ENCODE data around the gene ATG9A. TPM values are rescaled to one million over a fixed set of nuclear protein-coding genes. Genes with fewer than 3 reads are reported as not detected.

The ATG9A gene
- total RNA-seq, 2 donors from 2014 or later: 28.5 to 38.5 TPM

DNA sequence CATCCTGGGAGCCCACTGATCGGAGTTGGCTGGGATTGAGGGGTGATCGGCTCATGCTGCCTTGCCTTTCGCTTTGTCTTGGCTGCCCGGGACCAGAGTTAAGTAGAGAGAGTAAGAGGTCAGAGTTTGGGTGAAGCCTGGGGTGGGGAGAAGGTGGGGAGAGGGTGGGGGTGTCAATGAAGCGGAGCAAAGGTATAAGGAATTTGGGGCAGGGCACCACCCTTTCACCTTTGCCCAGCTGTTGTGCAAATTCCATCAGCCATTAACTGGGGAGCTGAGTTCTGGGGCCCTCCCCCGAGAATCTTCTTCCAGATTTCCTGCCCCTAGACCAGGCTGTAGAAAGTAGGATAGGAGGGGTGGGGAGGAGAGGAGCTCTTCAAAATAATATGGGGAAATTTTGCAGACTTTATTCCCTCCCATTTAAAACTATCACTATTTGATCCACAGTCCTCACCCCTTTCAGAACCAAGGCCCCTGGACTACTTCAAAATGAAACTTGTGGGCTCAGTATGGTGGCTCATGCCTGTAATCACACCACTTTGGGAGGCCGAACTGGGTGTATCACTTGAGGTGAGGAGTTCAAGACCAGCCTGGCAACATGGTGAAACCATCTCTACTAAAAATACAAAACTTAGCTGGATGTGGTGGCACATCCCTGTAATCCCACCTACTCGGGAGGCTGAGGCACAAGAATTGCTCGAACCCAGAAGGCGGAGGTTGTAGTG lies 59.3 kb downstream of the ATG9A start, which contains the start of gene SLC23A3:
TSS of gene SLC23A3 (minus strand) at position 100 of the 725 bp plus-strand sequence. CDS start at position 55, 45 bp downstream.
- DNase-seq (ENCODE audit: low spot score): no peak
- intact Hi-C loops (cut with DNase I): loop anchor here in 1 of 2 donors (10.0 kb wide), 1 partner anchor 215 kb away; the partner anchor contains the start of gene DNPEP

Other genes with a start within 250 kb of the ATG9A start
- gene FEV, start 244.5 kb downstream of the ATG9A start, total RNA-seq: not detected
- not detected for gene CRYBA2, start 236.2 kb downstream of the ATG9A start, total RNA-seq
- gene CFAP65, start 188.1 kb downstream of the ATG9A start, total RNA-seq: not detected
- not detected for gene IHH, start 168.7 kb downstream of the ATG9A start, total RNA-seq
- gene NHEJ1, start 68.8 kb downstream of the ATG9A start, total RNA-seq: 10 to 100 TPM in 1 of 2 donors, 1 to 10 TPM in 1; 8.9 to 11.6 TPM
- 1 to 10 TPM in 1 of 2 donors, under 1 TPM in 1; 0.71 to 2.1 TPM for gene SLC23A3, start 59.6 kb downstream of the ATG9A start, total RNA-seq
- gene CNPPD1, start 52.7 kb downstream of the ATG9A start, total RNA-seq: 10 to 100 TPM; 46.7 to 49.2 TPM
- gene RETREG2, start 51.4 kb downstream of the ATG9A start, total RNA-seq: 10 to 100 TPM; 54.4 to 56.8 TPM
- gene ZFAND2B, start 22.9 kb downstream of the ATG9A start, total RNA-seq: 10 to 100 TPM; 33.8 to 34.7 TPM
- gene ABCB6, start 10.7 kb downstream of the ATG9A start, total RNA-seq: 10 to 100 TPM; 16.0 to 24.2 TPM
- 10 to 100 TPM; 11.5 to 24.2 TPM for gene ANKZF1, start 170 bp upstream of the ATG9A start, total RNA-seq
- 1 to 10 TPM; 5.3 to 7.5 TPM for gene GLB1L, start 15.8 kb upstream of the ATG9A start, total RNA-seq
- gene STK16, start 15.8 kb upstream of the ATG9A start, total RNA-seq: 10 to 100 TPM; 15.8 to 16.5 TPM
- gene TUBA4B, start 23.6 kb upstream of the ATG9A start, total RNA-seq: not detected
- gene TUBA4A, start 24.3 kb upstream of the ATG9A start, total RNA-seq: 10 to 100 TPM; 25.6 to 25.9 TPM
- 10 to 100 TPM; 42.0 to 45.7 TPM for gene DNAJB2, start 49.7 kb upstream of the ATG9A start, total RNA-seq
- gene PTPRN, start 79.8 kb upstream of the ATG9A start, total RNA-seq: not detected
- not detected for gene RESP18, start 103.1 kb upstream of the ATG9A start, total RNA-seq
- gene DNPEP, start 158.3 kb upstream of the ATG9A start, total RNA-seq: 10 to 100 TPM; 41.9 to 44.0 TPM
- 1,000 to 10,000 TPM; 6,561 to 7,652 TPM for gene DES, start 188.7 kb upstream of the ATG9A start, total RNA-seq
- gene SPEG, start 205.2 kb upstream of the ATG9A start, total RNA-seq: 100 to 1,000 TPM; 175 to 217 TPM

Measured in posterior vena cava (tissue), 2 donors.